OCI-LY1 (cell line): ENCODE data around the gene CHST15.

Experiments
- CTCF ChIP-seq: fragments of 200-600 bp; sonication (generic), shearing (Covaris generic); IDR thresholded peaks from 2 replicates; pipeline ENCODE4 v1.5.1; 2017; ENCODE audit warnings: mild to moderate bottlenecking, antibody characterized with exemption, low read length, moderate library complexity, mixed read lengths
- EZH2 ChIP-seq: fragments of 200-600 bp; sonication (generic), shearing (Covaris generic); IDR thresholded peaks from 2 replicates; pipeline ENCODE4 v1.8.0; 2017; ENCODE audit warnings: borderline replicate concordance, mixed run types, mild to moderate bottlenecking, antibody characterized with exemption, low read length, moderate library complexity, mixed read lengths

DNA sequence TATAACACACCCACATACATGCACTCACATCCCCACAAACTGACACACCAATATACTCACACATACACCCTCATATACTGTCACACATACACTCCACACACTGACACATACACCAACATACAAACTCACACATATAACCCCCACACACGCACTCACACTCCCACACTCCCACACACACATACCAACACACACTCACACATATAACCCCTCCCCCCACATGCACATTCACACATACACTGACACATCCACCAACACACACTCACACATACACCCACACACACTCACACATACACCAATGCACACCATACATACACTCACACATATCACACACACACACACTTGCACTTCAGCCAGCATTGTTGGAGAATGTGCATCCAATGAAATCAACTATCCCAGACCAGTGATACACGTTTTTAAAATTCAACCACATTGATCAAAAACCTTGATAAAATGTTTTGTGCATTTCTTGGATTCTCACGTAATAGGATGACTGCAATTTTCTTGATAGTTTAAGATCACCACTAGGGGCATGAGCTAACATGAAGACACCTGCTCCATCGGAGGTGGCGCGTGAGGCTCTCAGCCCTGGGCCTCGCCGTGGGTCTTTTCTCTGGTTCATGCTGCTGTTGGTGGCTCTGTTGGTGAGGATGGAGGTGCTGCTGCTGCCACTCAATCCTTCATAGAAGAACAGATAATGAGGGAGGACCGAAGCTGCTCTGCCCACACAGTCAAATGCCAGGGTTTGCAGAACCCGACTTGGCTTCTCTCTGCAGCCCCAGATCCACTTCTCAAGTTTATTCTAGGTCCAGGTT is 32.1 kb upstream of the CHST15 start:
- TF ChIP-seq CTCF (peak; percentile 81; the same call in 1 of the 2 replicates), EZH2 (no peak)
